ENCODE results near the gene COPS6. TPM values are rescaled to one million over a fixed set of nuclear protein-coding genes. Genes with fewer than 3 reads are reported as not detected.

COPS6 gene
- total RNA-seq, 1 donor from 2014 or later = 57.4 TPM

DNA sequence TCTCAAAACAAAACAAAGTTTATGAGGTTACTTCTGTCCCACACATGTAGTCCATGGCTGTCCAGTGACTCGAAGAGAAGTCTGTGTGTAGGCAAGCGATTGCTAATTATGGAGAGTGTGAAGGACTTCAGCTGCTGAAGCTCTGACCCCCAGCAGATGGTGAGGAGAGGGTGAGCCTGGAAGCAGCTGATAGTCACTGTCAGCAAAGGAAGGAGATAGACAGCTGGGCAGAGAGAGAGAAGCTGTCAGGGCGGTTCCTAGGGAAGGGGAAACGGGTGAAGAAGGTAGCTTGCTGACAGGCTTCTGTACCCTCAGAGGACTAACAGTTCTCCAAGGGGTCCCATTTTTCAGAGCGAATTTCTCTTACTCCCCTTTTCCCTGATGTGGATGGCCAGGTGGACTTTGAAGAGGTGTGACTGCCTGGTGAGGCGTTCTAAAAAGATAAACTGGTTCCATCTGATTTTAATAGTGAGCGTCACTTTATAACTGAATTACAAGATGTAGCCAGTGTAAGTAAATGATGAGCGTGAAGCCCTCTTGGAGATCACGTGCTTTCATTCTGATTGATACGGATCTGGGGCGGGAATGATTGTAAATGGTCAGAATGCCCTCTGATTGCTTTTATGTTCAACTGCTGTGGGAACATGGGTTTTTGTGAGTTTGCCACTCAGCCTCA, 27.1 kb upstream of the COPS6 start:
- H3K9me3 ChIP-seq (ENCODE audit: control insufficient read depth in 3 of 3, low read length in 3 of 3) = no peaks in the 10 kb centered on the region
- peaks cover 0 to 4% (median 0%) of the 10 kb centered on the region in 3 donors for H3K4me1 ChIP-seq (ENCODE audit: control insufficient read depth in 3 of 3, insufficient read depth in 3 of 3, low read length in 3 of 3)
- no peak overlapping the region for H3K27ac ChIP-seq (ENCODE audit: low read depth, low read length)
- peaks cover 45 to 56% (median 55%) of the 10 kb centered on the region in 3 donors for H3K36me3 ChIP-seq (ENCODE audit: control insufficient read depth in 3 of 3, insufficient read depth in 3 of 3, low read length in 3 of 3)
- no peak overlapping the region for H3K4me3 ChIP-seq (ENCODE audit: low read length in 3 of 3)
- H3K27me3 ChIP-seq (ENCODE audit: control insufficient read depth in 3 of 3, insufficient read depth in 3 of 3, low read length in 3 of 3) = no peaks in the 10 kb centered on the region
- H3K9ac ChIP-seq (ENCODE audit: low read depth in 1 of 3, low read length in 3 of 3) = no peak overlapping the region

DNA sequence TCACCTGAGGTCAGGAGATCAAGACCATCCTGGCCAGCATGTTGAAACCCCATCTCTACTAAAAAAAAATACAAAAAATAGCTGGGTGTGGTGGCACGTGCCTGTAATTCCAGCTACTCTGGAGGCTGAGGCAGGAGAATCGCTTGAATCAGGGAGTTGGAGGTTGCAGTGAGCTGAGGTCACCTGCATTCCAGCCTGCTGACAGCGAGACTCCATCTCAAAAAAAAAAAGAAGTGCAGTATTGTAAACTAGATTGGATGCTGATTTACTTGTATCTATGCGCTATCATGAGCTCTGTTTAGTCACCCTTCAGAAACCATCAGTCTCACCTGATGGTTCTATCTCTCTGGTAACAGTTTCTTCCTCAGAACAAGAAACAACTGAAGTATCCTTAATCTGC, 25.4 kb upstream of the COPS6 start:
- Histone ChIP-seq H3K9ac (ENCODE audit: low read depth in 1 of 3, low read length in 3 of 3) (no peak overlapping the region), H3K4me3 (ENCODE audit: low read length in 3 of 3) (no peak overlapping the region), H3K36me3 (ENCODE audit: control insufficient read depth in 3 of 3, insufficient read depth in 3 of 3, low read length in 3 of 3) (peaks cover 30 to 45% (median 39%) of the 10 kb centered on the region in 3 donors), H3K9me3 (ENCODE audit: control insufficient read depth in 3 of 3, low read length in 3 of 3) (no peaks in the 10 kb centered on the region), H3K4me1 (ENCODE audit: control insufficient read depth in 3 of 3, insufficient read depth in 3 of 3, low read length in 3 of 3) (peaks cover 0 to 4% (median 0%) of the 10 kb centered on the region in 3 donors), H3K27ac (ENCODE audit: low read depth, low read length) (no peak overlapping the region), H3K27me3 (ENCODE audit: control insufficient read depth in 3 of 3, insufficient read depth in 3 of 3, low read length in 3 of 3) (no peaks in the 10 kb centered on the region)

DNA sequence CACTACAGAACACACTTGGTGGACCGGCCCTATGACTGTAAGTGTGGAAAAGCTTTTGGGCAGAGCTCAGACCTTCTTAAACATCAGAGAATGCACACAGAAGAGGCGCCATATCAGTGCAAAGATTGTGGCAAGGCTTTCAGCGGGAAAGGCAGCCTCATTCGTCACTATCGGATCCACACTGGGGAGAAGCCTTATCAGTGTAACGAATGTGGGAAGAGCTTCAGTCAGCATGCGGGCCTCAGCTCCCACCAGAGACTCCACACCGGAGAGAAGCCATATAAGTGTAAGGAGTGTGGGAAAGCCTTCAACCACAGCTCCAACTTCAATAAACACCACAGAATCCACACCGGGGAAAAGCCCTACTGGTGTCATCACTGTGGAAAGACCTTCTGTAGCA, 24.6 kb upstream of the COPS6 start:
- Histone ChIP-seq H3K27ac (ENCODE audit: low read depth, low read length) (no peak overlapping the region), H3K4me1 (ENCODE audit: control insufficient read depth in 3 of 3, insufficient read depth in 3 of 3, low read length in 3 of 3) (peaks cover 0 to 4% (median 0%) of the 10 kb centered on the region in 3 donors), H3K36me3 (ENCODE audit: control insufficient read depth in 3 of 3, insufficient read depth in 3 of 3, low read length in 3 of 3) (peaks cover 29 to 39% (median 32%) of the 10 kb centered on the region in 3 donors)

DNA sequence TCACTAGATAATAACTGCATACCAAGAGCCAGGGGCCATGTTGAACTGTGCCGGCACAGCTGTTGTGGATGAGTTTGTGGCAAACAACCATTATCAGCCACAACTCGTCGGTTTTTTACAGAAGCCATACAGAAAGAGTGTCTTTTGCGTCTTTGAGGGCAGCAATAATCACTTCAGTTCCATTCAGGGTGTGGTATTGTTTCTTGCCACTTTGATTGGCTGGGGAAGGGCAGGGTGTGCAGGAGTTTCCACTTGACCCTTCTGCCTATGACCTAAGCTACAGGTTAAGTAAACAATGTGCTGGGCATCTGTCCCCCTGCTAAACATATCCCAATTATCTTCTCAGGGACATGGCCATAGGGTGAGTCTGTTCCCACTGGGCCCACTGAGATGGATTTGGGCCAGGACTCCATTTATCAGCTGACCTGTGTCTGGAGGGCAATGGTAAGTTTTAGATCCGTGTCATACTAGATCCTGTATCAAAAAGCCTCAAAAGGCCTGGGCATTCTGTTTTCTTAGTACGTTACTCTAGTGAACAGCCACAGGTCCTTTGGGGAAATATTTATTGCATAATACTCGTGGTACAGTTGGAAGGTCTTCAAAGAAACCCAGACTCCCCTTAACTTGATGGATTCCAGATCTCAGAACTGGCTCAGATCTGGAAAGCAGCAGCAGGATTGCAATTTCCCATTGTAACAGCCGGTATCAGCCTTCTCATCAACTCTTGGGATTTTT, 23.1 kb upstream of the COPS6 start:
- H3K9me3 ChIP-seq (ENCODE audit: control insufficient read depth in 3 of 3, low read length in 3 of 3) = peaks cover 3 to 9% (median 8%) of the 10 kb centered on the region in 3 donors
- no peak overlapping the region for H3K9ac ChIP-seq (ENCODE audit: low read depth in 1 of 3, low read length in 3 of 3)
- H3K27me3 ChIP-seq (ENCODE audit: control insufficient read depth in 3 of 3, insufficient read depth in 3 of 3, low read length in 3 of 3) = no peaks in the 10 kb centered on the region
- peaks cover 35 to 45% (median 40%) of the 10 kb centered on the region in 3 donors for H3K36me3 ChIP-seq (ENCODE audit: control insufficient read depth in 3 of 3, insufficient read depth in 3 of 3, low read length in 3 of 3)
- peaks cover 0 to 4% (median 0%) of the 10 kb centered on the region in 3 donors for H3K4me1 ChIP-seq (ENCODE audit: control insufficient read depth in 3 of 3, insufficient read depth in 3 of 3, low read length in 3 of 3)
- no peak overlapping the region for H3K27ac ChIP-seq (ENCODE audit: low read depth, low read length)
- no peak overlapping the region for H3K4me3 ChIP-seq (ENCODE audit: low read length in 3 of 3)

More for the DNA sequence above, 24.6 kb upstream of the COPS6 start:
- H3K27me3 ChIP-seq (ENCODE audit: control insufficient read depth in 3 of 3, insufficient read depth in 3 of 3, low read length in 3 of 3) = no peaks in the 10 kb centered on the region
- no peak overlapping the region for H3K4me3 ChIP-seq (ENCODE audit: low read length in 3 of 3)
- H3K9me3 ChIP-seq (ENCODE audit: control insufficient read depth in 3 of 3, low read length in 3 of 3) = no peaks in the 10 kb centered on the region
- H3K9ac ChIP-seq (ENCODE audit: low read depth in 1 of 3, low read length in 3 of 3) = no peak overlapping the region

DNA sequence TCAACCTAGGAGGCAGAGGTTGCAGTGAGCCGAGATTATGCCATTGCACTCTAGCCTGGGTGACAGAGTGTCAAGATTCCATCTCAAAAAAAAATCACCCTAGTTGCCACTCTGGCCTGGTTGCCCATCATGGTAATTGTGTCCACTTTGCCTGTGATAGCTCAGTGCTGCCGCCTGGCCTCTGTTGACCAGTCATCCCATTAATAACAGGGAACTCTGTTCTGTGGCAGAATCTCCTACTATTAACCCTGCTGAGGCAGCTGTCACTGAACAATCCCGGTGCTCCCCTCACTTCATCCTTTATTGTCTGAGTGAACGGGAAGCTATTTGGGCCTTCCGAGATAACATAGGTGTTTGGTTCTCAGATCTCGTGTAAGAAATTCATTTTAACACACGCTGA, 21.8 kb upstream of the COPS6 start:
- Histone ChIP-seq H3K27ac (ENCODE audit: low read depth, low read length) (no peak overlapping the region), H3K9me3 (ENCODE audit: control insufficient read depth in 3 of 3, low read length in 3 of 3) (peaks cover 15 to 21% (median 19%) of the 10 kb centered on the region in 3 donors), H3K4me1 (ENCODE audit: control insufficient read depth in 3 of 3, insufficient read depth in 3 of 3, low read length in 3 of 3) (peaks cover 0 to 4% (median 0%) of the 10 kb centered on the region in 3 donors), H3K9ac (ENCODE audit: low read depth in 1 of 3, low read length in 3 of 3) (no peak overlapping the region), H3K4me3 (ENCODE audit: low read length in 3 of 3) (no peak overlapping the region), H3K36me3 (ENCODE audit: control insufficient read depth in 3 of 3, insufficient read depth in 3 of 3, low read length in 3 of 3) (peaks cover 47 to 52% (median 48%) of the 10 kb centered on the region in 3 donors), H3K27me3 (ENCODE audit: control insufficient read depth in 3 of 3, insufficient read depth in 3 of 3, low read length in 3 of 3) (no peaks in the 10 kb centered on the region)

DNA sequence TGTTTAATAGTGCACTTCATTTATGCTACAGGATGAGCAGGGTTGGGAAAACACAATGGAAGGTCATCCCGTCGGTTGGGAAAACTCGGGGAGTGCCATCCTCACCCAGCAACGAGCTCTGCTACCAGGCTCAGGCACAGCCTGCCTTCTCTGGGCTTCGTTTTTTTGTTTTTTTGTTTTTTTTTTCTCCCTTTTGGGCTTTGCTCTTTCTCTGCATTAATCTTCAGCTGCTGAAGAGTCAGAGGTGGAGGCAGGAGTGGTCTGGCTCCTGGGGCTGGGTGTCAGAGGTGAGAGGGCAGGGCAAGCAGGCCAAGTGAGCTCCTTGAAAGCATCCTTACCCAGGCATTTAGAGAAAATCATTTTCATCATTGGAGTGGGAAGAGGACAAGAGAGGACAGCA, 18.8 kb upstream of the COPS6 start:
- Histone ChIP-seq H3K9ac (ENCODE audit: low read depth in 1 of 3, low read length in 3 of 3) (no peak overlapping the region), H3K27ac (ENCODE audit: low read depth, low read length) (no peak overlapping the region), H3K27me3 (ENCODE audit: control insufficient read depth in 3 of 3, insufficient read depth in 3 of 3, low read length in 3 of 3) (no peaks in the 10 kb centered on the region), H3K36me3 (ENCODE audit: control insufficient read depth in 3 of 3, insufficient read depth in 3 of 3, low read length in 3 of 3) (peaks cover 57 to 65% (median 61%) of the 10 kb centered on the region in 3 donors), H3K4me1 (ENCODE audit: control insufficient read depth in 3 of 3, insufficient read depth in 3 of 3, low read length in 3 of 3) (peaks cover 0 to 4% (median 0%) of the 10 kb centered on the region in 3 donors), H3K4me3 (ENCODE audit: low read length in 3 of 3) (no peak overlapping the region), H3K9me3 (ENCODE audit: control insufficient read depth in 3 of 3, low read length in 3 of 3) (peaks cover 23 to 30% (median 28%) of the 10 kb centered on the region in 3 donors)

DNA sequence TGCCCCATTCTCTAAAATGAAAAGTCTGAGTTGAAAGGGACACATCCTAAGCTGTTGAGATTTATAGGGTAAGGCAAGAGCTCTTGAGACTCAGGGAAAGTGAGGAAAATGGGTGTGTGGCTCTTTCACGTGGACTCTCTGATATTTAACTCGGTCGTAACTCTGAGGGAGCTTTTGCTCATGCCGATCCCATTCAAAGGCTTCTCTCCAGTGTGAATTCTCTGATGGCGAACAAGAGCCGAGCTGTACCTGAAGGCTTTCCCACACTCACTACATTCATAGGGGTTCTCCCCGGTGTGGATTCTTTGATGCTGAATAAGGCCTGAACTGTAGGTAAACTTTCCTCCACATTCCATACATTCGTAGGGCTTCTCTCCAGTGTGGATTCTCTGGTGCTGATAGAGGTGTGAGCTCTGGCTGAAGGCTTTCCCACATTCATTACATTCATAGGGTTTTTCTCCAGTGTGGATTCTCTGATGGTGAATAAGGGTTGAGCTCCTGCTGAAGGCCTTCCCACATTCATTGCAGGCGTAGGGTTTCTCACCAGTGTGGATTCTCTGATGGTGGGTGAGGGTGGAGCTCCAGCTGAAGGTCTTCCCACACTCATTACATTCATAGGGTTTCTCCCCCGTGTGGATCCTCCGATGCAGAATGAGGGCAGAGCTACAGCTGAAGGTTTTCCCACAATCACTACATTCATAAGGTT, 17.6 kb upstream of the COPS6 start:
- Histone ChIP-seq H3K36me3 (ENCODE audit: control insufficient read depth in 3 of 3, insufficient read depth in 3 of 3, low read length in 3 of 3) (peaks cover 66 to 77% (median 68%) of the 10 kb centered on the region in 3 donors), H3K27ac (ENCODE audit: low read depth, low read length) (no peak overlapping the region), H3K4me1 (ENCODE audit: control insufficient read depth in 3 of 3, insufficient read depth in 3 of 3, low read length in 3 of 3) (no peaks in the 10 kb centered on the region), H3K9me3 (ENCODE audit: control insufficient read depth in 3 of 3, low read length in 3 of 3) (peaks cover 23 to 30% (median 28%) of the 10 kb centered on the region in 3 donors), H3K9ac (ENCODE audit: low read depth in 1 of 3, low read length in 3 of 3) (no peak overlapping the region), H3K4me3 (ENCODE audit: low read length in 3 of 3) (peak overlapping the region in 2 of 3 donors; percentile 24 to 49), H3K27me3 (ENCODE audit: control insufficient read depth in 3 of 3, insufficient read depth in 3 of 3, low read length in 3 of 3) (no peaks in the 10 kb centered on the region)

DNA sequence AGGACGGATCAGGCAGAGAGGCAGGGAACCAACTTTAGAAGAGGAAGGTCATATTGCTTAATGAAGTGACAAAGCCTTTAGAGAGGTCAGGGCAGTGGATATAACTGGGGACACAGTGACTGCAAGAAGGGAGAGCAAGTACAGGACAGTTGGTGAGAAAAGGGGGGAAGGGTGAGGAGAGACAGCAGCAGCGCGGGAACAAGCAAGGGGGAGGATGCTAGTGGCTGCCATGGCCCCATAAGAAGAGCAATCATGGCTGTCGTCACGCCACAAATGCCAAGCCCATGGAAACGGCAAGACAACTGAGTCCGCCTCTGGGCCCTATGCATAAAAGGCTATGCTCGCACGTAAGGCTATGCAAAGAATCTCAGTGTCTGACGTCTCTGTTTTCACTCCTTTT, 16.3 kb upstream of the COPS6 start:
- H3K4me3 ChIP-seq (ENCODE audit: low read length in 3 of 3) = no peak overlapping the region
- H3K4me1 ChIP-seq (ENCODE audit: control insufficient read depth in 3 of 3, insufficient read depth in 3 of 3, low read length in 3 of 3) = no peaks in the 10 kb centered on the region
- no peak overlapping the region for H3K9ac ChIP-seq (ENCODE audit: low read depth in 1 of 3, low read length in 3 of 3)
- peaks cover 23 to 30% (median 28%) of the 10 kb centered on the region in 3 donors for H3K9me3 ChIP-seq (ENCODE audit: control insufficient read depth in 3 of 3, low read length in 3 of 3)
- H3K36me3 ChIP-seq (ENCODE audit: control insufficient read depth in 3 of 3, insufficient read depth in 3 of 3, low read length in 3 of 3) = peaks cover 76 to 89% (median 77%) of the 10 kb centered on the region in 3 donors
- H3K27ac ChIP-seq (ENCODE audit: low read depth, low read length) = no peak overlapping the region
- no peaks in the 10 kb centered on the region for H3K27me3 ChIP-seq (ENCODE audit: control insufficient read depth in 3 of 3, insufficient read depth in 3 of 3, low read length in 3 of 3)

DNA sequence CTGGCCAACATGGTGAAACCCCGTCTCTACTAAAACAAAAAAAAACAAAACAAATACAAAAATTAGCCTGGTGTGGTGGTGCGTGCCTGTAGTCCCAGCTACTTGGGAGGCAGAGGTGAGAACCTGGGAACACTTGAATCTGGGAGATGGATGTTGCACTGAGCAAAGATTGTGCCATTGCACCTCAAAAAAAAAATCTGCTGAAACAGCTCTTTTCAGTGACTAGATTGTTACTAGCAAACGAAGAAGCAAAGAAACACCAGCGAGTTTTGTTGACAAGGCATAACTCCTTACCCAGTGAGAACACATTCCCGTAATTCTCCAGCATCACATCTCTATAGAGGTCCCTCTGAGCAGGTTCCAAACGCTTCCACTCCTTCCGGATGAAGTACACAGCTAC, 13.9 kb upstream of the COPS6 start:
- H3K4me1 ChIP-seq (ENCODE audit: control insufficient read depth in 3 of 3, insufficient read depth in 3 of 3, low read length in 3 of 3) = peaks cover 7 to 13% (median 8%) of the 10 kb centered on the region in 3 donors
- no peaks in the 10 kb centered on the region for H3K27me3 ChIP-seq (ENCODE audit: control insufficient read depth in 3 of 3, insufficient read depth in 3 of 3, low read length in 3 of 3)
- H3K4me3 ChIP-seq (ENCODE audit: low read length in 3 of 3) = no peak overlapping the region
- H3K9ac ChIP-seq (ENCODE audit: low read depth in 1 of 3, low read length in 3 of 3) = no peak overlapping the region
- no peak overlapping the region for H3K27ac ChIP-seq (ENCODE audit: low read depth, low read length)
- peaks cover 78 to 87% (median 82%) of the 10 kb centered on the region in 3 donors for H3K36me3 ChIP-seq (ENCODE audit: control insufficient read depth in 3 of 3, insufficient read depth in 3 of 3, low read length in 3 of 3)
- peaks cover 23 to 28% (median 27%) of the 10 kb centered on the region in 3 donors for H3K9me3 ChIP-seq (ENCODE audit: control insufficient read depth in 3 of 3, low read length in 3 of 3)

Measured in skeletal muscle tissue (tissue), 4 donors.